Nucleus accumbens (tissue), 56 donors: ENCODE data around the gene SYT7.
A peak's percentile ranks its signal among the peaks of the same experiment; 100 is the strongest.

ENCODE experiments used
- DNase-seq, 56 donors: peaks; one replicate each; lab custom pipeline; 2025; lab: John Stamatoyannopoulos, UW

Gene SYT7

GRCh38 chr11:61609980-61610366 lies 29.1 kb upstream of the SYT7 start:
- DNase-seq, result peak in 13 of 56 donors; percentile 4 to 43 (median 28)

DNA sequence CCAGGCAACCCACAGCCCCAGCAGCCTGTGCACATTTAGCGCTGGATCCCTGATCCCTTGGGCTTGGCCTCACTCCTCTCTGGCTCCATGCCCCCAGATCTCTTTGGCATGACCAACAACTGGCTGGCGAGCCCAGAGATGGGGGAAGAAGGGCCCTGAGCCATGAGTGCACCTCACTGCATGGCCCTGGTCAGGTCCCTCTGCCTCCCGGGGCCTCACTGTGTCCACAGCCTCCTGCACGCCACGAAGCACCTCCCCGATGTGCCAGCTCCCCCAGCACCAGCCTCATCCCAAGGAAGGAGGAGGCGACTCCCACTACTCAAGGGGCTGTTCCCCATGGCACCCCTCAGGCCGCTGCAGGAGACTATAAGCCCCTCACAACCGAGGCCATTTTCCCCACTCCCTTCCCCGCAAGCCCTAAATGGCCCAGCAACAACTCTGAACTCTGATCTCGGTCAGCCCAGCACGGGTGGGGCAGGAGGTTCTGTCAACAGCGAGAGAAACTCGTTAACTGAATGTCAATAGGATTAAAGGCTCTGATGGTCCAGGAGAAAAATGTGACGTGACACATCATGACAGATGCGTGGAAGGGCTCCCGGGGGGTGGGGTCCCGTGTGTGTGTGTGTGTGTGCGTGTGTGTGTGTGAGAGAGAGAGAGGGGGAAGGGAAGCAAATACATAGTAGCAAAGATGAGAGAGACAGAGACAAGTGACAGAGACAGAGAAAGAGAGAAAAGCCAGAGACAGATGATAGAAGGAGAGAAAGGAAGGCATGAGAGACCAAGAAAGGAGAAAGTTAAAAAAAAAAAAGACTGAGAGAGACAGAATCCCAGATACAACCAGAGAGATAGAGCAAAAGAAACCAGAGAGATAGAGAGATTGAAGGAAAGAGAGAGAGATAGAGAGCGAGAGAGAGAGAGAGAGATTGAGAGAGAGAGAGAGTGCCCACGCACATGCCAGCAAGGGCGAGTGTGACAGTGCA lies 28.4 kb upstream of the SYT7 start:
- no peak for DNase-seq

DNA sequence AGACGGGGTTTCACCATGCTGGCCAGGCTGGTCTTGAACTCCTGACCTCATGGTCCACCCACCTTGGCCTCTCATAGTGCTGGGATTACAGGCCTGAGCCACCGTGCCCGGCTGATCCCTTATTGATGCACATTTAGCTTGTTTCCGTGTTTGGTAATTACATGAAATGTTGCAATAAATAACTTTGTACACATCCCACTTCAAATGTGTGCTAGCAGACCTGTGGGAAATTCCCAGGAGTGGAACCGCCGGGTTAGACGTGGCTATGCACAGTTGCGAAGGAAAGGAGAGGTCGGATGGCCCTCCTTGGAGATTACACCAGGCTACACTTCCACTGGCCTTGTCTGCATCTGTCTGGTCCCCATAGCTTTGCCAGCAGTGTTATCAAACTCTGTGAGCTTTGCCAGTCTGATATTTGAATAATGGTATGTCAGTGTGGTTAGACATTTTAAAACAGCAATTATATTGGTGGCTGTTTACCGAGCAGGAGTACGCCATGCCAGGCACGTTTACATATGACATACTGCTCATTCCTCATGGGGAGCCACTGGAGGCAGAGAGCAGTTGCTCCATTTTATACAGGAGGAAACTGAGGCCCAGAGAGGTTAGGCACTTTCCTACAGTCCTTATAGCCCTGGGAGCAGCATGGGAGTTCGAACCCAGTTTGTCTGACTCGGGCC lies 27.2 kb upstream of the SYT7 start:
- no peak for DNase-seq

GRCh38 chr11:61607426-61607825 lies 26.6 kb upstream of the SYT7 start:
- DNase-seq, result no peak

DNA sequence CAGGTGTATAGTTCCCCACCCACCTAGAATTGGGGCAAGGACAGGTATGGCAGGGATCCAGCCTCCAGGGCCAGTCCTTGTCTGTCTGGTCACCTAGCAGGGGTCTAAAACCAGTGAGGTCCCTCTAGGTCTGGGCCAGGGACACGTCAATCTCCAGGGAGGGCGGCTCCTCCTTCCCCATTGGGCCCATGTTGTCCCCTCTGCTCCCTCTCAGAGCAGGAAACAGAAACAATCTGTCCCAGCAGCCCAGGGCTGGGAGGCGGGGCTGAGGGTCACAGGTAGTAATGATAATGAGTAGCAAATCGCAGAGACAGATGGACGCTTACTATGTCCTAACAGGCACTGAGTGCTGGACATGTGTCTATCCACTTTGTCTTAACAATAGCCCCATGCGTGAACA lies 22.8 kb upstream of the SYT7 start:
- DNase-seq, result no peak

DNA sequence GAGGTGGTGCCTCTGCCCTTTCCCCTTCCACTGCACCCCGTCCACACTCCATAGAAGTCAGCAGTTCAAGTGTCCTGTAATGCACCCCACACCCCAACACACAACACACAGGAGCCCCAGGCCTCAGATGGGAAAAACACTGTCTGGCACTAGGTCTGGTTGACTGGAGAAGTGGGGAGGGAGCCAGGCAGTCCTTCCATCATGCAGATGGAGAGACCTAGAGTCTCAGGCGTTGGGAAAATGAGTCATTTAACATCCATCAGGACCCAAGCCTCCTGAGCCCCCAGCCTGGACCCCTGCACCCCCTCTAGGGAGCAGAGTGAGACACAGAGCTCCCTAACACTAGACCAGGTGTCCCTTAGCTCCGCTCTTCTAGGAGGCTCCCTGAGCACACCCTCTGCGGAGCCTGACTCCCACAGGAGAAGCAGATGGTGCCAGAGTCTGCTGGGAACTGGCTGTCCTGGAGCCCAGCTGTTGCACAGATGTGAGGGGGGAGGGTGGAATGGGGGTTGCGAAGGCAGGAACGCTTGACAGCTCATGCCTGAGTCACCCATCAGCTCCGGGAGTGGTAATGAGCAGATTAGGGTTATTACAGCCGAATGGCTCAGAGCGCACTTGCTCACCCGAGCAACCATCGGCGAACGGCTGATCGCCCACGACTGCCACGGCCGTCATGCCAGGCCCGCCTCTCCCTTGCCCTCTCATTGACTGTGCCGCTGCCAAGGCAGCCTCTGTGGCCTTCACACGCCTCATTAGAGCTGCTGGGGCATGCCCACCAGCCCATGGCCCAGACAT lies 22.1 kb upstream of the SYT7 start:
- DNase-seq, result peak in 36 of 56 donors; percentile 11 to 83 (median 46)

- DNase-seq, result no peak
Measured at GRCh38 chr11:61601512-61601911, 20.6 kb upstream of the SYT7 start.

GRCh38 chr11:61599968-61600710 lies 19.3 kb upstream of the SYT7 start:
- DNase-seq, result no peak

- DNase-seq, result no peak
Measured at GRCh38 chr11:61598886-61599868, 18.3 kb upstream of the SYT7 start.

- no peak for DNase-seq
Measured at GRCh38 chr11:61598374-61598773, 17.5 kb upstream of the SYT7 start.

GRCh38 chr11:61596990-61597389 lies 16.1 kb upstream of the SYT7 start:
- DNase-seq, result no peak

GRCh38 chr11:61596542-61596941 lies 15.7 kb upstream of the SYT7 start:
- DNase-seq, result no peak

GRCh38 chr11:61594907-61595257 lies 14.0 kb upstream of the SYT7 start:
- DNase-seq, result no peak

- DNase-seq, result no peak
Measured at GRCh38 chr11:61593151-61593550, 12.3 kb upstream of the SYT7 start.

GRCh38 chr11:61592176-61592575 lies 11.3 kb upstream of the SYT7 start:
- no peak for DNase-seq

- DNase-seq, result no peak
Measured at GRCh38 chr11:61589961-61590360, 9.1 kb upstream of the SYT7 start.

DNA sequence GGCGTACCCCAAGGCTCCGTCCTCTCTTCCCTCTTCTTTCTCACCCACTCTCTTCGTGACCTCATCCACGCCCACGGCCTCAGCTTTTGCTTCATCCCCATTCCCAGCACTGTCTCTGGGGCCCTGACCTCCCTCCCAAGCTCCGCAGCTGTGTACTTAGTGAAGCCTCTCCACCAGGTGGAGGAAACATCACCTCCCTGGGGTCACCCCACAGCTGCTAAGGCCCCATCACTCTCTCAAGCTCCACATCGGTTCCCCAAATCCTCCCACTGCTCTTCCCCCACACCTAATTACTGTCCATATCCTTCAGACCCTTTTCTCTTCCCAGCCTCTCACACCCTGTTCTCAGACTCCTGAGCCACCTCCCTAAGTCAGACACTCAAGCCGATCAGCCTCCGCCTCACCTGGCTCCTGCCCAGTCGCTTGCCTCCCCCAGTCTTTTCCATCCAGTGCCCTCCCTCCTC lies 7.9 kb upstream of the SYT7 start:
- DNase-seq, result no peak

GRCh38 chr11:61587951-61588727 lies 7.3 kb upstream of the SYT7 start:
- DNase-seq, result peak in 17 of 56 donors; percentile 10 to 72 (median 32)
